Astrocyte of the cerebellum (primary cell): ENCODE results near the gene HAL.
A peak's percentile ranks its signal among the peaks of the same experiment; 100 is the strongest.

ENCODE experiments used
- DNase-seq: peaks from one replicate; pipeline ENCODE4 v3.0.0-alpha.2; 2011; ENCODE audit warnings: low read depth
- H3K4me3 ChIP-seq: 2 replicates; pipeline ENCODE4 v1.5.1; 2011; ENCODE audit warnings: mild to moderate bottlenecking, low read depth, low read length, moderate library complexity
- in situ Hi-C: cut with HindIII; loops from 2 replicates; pipeline ENCODE4 v1.10.0; 2017; ENCODE audit warnings: low sequenced_read_pairs
- TF ChIP-seq, protein P1 (sequence below): IDR thresholded peaks from 2 replicates; pipeline ENCODE4 v1.5.1; 2012; ENCODE audit warnings: low read length, low read depth, moderate library complexity, mild to moderate bottlenecking; ENCODE audit errors: missing control alignments

Gene HAL

DNA sequence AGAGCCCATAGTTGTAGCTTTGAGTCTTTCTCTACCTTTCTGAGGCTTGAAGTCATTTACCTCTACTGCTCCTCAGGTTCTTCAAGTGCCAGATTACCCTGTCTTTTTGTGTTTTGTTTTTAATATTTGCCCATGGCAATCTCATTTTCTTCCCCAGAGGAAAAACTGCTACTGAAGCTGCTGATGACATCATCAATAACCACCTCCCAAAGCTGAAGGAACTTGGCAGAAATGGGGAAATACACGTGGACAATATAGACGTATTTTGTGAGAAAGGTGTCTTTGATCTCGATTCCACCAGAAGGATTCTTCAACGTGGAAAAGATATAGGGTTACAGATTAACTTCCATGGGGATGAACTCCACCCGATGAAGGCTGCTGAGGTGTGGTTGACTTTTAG lies 35.9 kb downstream of the HAL start:
- TF ChIP-seq, protein P1, sequence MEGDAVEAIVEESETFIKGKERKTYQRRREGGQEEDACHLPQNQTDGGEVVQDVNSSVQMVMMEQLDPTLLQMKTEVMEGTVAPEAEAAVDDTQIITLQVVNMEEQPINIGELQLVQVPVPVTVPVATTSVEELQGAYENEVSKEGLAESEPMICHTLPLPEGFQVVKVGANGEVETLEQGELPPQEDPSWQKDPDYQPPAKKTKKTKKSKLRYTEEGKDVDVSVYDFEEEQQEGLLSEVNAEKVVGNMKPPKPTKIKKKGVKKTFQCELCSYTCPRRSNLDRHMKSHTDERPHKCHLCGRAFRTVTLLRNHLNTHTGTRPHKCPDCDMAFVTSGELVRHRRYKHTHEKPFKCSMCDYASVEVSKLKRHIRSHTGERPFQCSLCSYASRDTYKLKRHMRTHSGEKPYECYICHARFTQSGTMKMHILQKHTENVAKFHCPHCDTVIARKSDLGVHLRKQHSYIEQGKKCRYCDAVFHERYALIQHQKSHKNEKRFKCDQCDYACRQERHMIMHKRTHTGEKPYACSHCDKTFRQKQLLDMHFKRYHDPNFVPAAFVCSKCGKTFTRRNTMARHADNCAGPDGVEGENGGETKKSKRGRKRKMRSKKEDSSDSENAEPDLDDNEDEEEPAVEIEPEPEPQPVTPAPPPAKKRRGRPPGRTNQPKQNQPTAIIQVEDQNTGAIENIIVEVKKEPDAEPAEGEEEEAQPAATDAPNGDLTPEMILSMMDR = no peak
- no peak overlapping the region for H3K4me3 ChIP-seq
- no peak for DNase-seq
- in situ Hi-C loops = no loop called here

DNA sequence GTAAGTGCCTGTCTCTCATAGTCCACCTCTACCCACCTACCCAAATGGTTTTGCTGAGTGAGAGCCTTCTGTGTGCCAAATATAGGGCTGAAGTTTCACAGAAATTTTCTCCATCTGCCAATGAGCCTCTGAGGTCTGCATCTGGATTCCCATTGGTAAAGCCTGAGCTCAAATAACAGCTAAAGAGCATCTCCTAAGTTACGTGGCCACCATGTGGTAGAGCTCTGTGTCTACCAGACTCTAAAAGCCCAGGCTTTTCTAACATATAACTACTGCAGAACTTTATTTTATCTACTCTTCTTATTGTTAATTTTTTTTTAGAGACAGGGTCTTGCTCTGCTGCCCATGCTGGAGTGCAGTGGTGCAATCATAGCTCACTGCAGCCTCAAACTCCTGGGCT lies 37.0 kb downstream of the HAL start:
- TF ChIP-seq, protein P1 = peak; percentile 42
- in situ Hi-C loops = no loop called here
- no peak overlapping the region for H3K4me3 ChIP-seq

DNA sequence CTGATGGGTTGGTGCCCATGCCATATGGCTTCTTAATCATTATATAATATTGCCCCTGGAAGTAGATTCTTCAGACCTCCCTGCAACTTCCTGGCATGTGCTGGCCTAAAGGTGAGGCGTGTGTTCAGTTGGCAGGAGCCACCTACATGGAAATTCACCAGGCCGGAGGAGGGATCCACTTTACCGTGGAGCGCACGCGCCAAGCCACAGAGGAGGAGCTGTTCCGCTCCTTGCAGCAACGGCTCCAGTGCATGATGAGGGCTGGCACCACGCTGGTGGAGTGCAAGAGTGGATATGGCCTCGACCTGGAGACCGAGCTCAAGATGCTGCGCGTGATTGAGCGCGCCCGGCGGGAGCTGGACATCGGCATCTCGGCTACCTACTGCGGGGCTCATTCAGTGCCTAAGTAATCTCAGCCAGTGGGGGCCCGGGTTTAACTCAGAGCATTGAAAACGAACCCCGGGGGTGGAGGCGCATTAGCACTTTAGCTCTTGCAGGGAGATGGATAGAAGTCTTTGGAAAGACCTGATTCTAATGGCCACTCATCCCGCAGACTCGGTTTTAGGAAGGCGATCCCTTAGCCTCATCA lies 39.5 kb downstream of the HAL start:
- in situ Hi-C loops = no loop called here
- TF ChIP-seq, protein P1 = no peak
- H3K4me3 ChIP-seq = no peak overlapping the region
- no peak for DNase-seq

More for the DNA sequence above, 37.0 kb downstream of the HAL start:
- no peak for DNase-seq

DNA sequence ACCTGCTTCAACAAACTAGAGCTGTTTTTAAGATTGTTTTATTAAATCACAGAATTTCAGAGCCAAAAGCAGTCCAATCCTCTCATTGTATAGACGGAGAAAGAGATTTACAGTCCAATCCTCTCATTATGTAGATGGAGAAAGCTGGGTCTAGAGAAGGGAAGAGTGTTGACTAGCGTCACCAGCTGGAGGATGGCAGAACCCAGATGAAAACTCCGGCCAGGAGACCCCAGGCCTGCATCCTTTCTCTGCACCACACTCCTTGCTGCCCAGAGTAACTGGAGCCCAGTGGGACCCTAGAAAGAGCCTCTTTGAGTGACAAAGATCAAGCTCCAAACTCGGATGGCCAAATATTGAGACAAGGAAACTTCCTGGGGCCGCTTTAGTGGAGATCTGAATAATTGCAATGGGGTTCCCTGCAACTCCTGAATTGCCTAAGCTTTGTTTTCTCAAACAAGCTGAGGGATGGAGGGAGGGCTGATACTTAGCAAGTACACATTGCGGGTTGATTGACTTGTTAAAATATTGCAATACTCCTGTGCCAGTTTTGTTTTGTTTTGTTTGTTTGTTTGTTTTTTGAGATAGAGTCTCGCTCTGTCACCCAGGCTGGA lies 40.5 kb downstream of the HAL start:
- H3K4me3 ChIP-seq = no peak overlapping the region
- TF ChIP-seq, protein P1 = no peak
- in situ Hi-C loops = no loop called here
- DNase-seq = no peak

DNA sequence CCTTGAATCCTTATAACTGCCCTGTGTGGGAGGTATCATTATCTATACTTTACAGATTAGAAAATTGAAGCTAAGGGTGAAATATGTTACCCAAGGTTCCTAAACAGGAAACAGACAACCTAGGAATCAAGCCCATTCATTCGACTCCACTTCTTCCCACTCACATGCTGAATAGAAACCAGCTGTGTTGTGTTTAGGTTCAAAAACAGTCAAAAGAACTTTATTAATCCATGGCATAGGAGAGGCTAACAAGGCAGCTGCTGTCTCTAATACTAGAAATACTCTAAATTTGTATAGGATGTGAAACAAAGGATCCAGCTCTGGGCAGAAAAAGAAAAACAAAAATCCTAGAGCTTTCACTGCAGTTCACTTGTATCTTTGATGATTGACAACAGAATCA lies 43.1 kb downstream of the HAL start:
- no peak overlapping the region for H3K4me3 ChIP-seq
- TF ChIP-seq, protein P1 = no peak
- no peak for DNase-seq
- in situ Hi-C loops = no loop called here

DNA sequence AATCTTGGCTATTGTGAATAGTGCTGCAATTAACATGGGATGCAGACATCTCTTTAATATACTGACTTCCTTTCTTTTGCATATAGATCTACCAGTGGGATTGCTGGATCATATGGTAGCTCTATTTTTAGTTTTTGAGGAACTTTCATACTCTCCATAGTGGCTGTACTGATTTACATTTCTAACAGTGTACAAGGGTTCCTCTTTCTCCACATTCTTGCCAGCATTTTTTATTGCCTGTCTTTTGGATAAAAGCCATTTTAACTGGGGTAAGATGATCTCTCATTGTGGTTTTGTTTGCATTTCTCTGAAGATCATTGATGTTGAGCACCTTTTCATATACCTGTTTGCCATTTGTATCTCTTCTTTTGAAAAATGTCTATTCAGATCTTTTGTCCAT lies 44.6 kb downstream of the HAL start:
- no peak for DNase-seq
- in situ Hi-C loops = no loop called here
- no peak overlapping the region for H3K4me3 ChIP-seq
- TF ChIP-seq, protein P1 = no peak
